Sigmoid colon (tissue), 7 donors: Measurements from ENCODE around the gene CCNA2. TPM values are rescaled to one million over a fixed set of nuclear protein-coding genes. Genes with fewer than 3 reads are reported as not detected.

ENCODE experiments used
- DNase-seq: peaks from one replicate; pipeline ENCODE4 v3.0.0-alpha.2; 2019
- H3K27ac ChIP-seq, 4 donors: fragments of 200-600 bp; sonication (generic); one replicate each; pipeline ENCODE4 v1.5.1; 2016 to 2019; ENCODE audit warnings: mild to moderate bottlenecking in 1 of 4
- H3K27me3 ChIP-seq, 3 donors: fragments of 200-600 bp; sonication (generic); one replicate each; pipeline ENCODE4 v1.5.1; 2019; ENCODE audit warnings: mild to moderate bottlenecking in 1 of 3
- H3K36me3 ChIP-seq, 4 donors: fragments of 200-600 bp; sonication (generic); one replicate each; pipeline ENCODE4 v1.5.1; 2016 to 2019
- H3K4me1 ChIP-seq, 4 donors: fragments of 200-600 bp; sonication (generic); one replicate each; pipeline ENCODE4 v1.5.1; 2017 to 2019
- H3K4me3 ChIP-seq, 4 donors: fragments of 200-600 bp; sonication (generic); one replicate each; pipeline ENCODE4 v1.5.1; 2017 to 2019; ENCODE audit warnings: mild to moderate bottlenecking in 2 of 4, moderate library complexity in 1 of 4
- H3K9me3 ChIP-seq, 4 donors: fragments of 200-600 bp in 3 of 4; sonication (generic) in 3 of 4; one replicate each; pipeline versions ENCODE4 v1.5.1 to v1.6.1; 2013 to 2019
- EP300 ChIP-seq, 4 donors: sonication (generic); formaldehyde crosslinking; IDR thresholded peaks; one replicate each; pipeline ENCODE4 v1.6.1; 2017; ENCODE audit warnings: antibody characterized with exemption in 4 of 4
- POLR2A ChIP-seq, 2 donors: fragments of 450-650 bp; IDR thresholded peaks; one replicate each; pipeline ENCODE4 v1.6.1; 2016; ENCODE audit warnings: antibody characterized with exemption in 2 of 2, mild to moderate bottlenecking in 2 of 2, moderate library complexity in 2 of 2
- POLR2AphosphoS5 ChIP-seq, 4 donors: sonication (generic); formaldehyde crosslinking; IDR thresholded peaks; one replicate each; pipeline ENCODE4 v1.6.1; 2017; ENCODE audit warnings: antibody characterized with exemption in 4 of 4
- WGBS, 2 donors: extraction: QIAGEN DNeasy Blood & Tissue Kit; methylation state at CpG; one replicate each; pipeline ENCODE4 v1.1.7; 2013; 5-methylcytosine and 5-hydroxymethylcytosine counted together
- intact Hi-C: fragments of 100-400 bp; cut with DNase I; formaldehyde crosslinking; loops from one replicate; pipeline ENCODE4 v1.15.1; 2023
- polyA plus RNA-seq, 3 donors: library from polyadenylated mRNA; stranded (reverse); fragments of 200-250 nt; gene quantifications; one replicate each; pipeline ENCODE4 v1.2.3, GENCODE V29; 2013
- total RNA-seq, 4 donors: library from RNA; depleted of rRNA; stranded (reverse); fragments of >200 nt; gene quantifications; one replicate each; pipeline ENCODE4 v1.1.0, GENCODE V29; 2016
- TF ChIP-seq, protein P1 (sequence below), 4 experiments: fragments of 450-650 bp in 3 of 4; fragments of 200-600 bp in 1 of 4; IDR thresholded peaks; one replicate each; pipeline ENCODE4 v1.5.1; 2016 to 2019; ENCODE audit warnings: antibody characterized with exemption in 4 of 4, mild to moderate bottlenecking in 3 of 4, moderate library complexity in 2 of 4
- donor health status: healthy with polysubstance abuse.
- donor health status: Bipolar disorder and iron deficiency.
- donor health status: healthy.

Gene CCNA2
- total and polyA plus RNA-seq, 7 donors = 2.1 to 22.8 (median 2.3) TPM

DNA sequence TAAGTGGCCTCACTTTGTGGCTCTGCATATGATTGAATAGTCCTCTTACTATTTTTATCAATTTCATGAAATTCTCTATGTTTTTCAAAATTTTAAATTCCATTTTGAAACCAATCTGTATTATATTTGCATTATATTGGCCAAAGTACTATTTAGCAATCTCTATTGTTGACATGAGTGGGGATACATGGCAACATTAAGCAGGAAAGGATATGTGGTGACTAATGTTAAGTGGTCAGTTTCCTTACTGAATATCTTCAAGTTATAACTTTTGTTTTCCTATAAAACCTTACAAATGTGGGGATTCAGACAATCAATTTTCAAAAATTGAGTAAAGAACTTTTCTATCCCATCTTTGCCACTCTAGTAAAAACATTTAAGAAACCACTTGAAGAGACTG is 36.4 kb upstream of the CCNA2 start:
- Histone ChIP-seq H3K4me1 (no peaks in the 10 kb centered on the region), H3K27ac (no peak overlapping the region), H3K27me3 (no peaks in the 10 kb centered on the region), H3K36me3 (peaks cover 0 to 60% (median 4%) of the 10 kb centered on the region in 4 donors), H3K4me3 (no peak overlapping the region), H3K9me3 (no peaks in the 10 kb centered on the region)
- intact Hi-C loops = no loop called here
- no peak for TF ChIP-seq POLR2AphosphoS5 (IDR thresholded peaks at IDR 0.05)
- no peak for TF ChIP-seq POLR2A (IDR thresholded peaks at IDR 0.05)
- TF ChIP-seq, protein P1, sequence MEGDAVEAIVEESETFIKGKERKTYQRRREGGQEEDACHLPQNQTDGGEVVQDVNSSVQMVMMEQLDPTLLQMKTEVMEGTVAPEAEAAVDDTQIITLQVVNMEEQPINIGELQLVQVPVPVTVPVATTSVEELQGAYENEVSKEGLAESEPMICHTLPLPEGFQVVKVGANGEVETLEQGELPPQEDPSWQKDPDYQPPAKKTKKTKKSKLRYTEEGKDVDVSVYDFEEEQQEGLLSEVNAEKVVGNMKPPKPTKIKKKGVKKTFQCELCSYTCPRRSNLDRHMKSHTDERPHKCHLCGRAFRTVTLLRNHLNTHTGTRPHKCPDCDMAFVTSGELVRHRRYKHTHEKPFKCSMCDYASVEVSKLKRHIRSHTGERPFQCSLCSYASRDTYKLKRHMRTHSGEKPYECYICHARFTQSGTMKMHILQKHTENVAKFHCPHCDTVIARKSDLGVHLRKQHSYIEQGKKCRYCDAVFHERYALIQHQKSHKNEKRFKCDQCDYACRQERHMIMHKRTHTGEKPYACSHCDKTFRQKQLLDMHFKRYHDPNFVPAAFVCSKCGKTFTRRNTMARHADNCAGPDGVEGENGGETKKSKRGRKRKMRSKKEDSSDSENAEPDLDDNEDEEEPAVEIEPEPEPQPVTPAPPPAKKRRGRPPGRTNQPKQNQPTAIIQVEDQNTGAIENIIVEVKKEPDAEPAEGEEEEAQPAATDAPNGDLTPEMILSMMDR (IDR thresholded peaks at IDR 0.05) = no peak
- no peak for TF ChIP-seq EP300 (IDR thresholded peaks at IDR 0.05)
- no peak for DNase-seq

GRCh38 chr4:121851354-121851753 is 27.7 kb upstream of the CCNA2 start:
- Histone ChIP-seq H3K27me3 (no peaks in the 10 kb centered on the region), H3K27ac (no peak overlapping the region), H3K36me3 (peaks cover 0 to 58% (median 6%) of the 10 kb centered on the region in 4 donors), H3K9me3 (no peaks in the 10 kb centered on the region), H3K4me1 (no peaks in the 10 kb centered on the region), H3K4me3 (no peak overlapping the region)
- intact Hi-C loops = no loop called here
- no peak for TF ChIP-seq EP300 (IDR thresholded peaks at IDR 0.05)
- TF ChIP-seq, protein P1 (IDR thresholded peaks at IDR 0.05) = no peak
- TF ChIP-seq POLR2A (IDR thresholded peaks at IDR 0.05) = no peak
- TF ChIP-seq POLR2AphosphoS5 (IDR thresholded peaks at IDR 0.05) = no peak
- WGBS, 2 donors = 94 to 97% methylated on average over 1 of the region's 1 CpG
- DNase-seq = no peak

DNA sequence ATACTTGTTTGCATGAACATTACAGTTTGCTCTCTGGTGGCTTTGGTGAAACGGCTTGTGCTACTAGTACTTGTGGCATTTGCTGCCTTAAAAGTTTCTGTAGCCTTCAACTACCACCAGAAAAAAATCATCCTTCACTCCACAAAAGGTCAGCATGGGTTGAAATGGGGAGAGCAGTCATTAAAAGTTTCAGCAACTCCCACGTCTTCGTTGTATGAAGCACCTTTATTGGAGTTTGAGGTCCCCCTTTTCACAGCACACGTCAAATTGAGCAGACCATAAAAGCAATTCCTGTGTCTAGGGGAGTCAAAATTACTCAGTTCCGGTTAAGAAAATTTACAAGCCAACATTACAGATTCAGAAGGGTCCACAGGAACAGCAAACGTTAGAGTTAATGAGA is 23.0 kb upstream of the CCNA2 start:
- Histone ChIP-seq H3K36me3 (peaks cover 0 to 76% (median 15%) of the 10 kb centered on the region in 4 donors), H3K9me3 (no peaks in the 10 kb centered on the region), H3K4me3 (no peak overlapping the region), H3K27me3 (no peaks in the 10 kb centered on the region), H3K4me1 (no peaks in the 10 kb centered on the region), H3K27ac (no peak overlapping the region)
- intact Hi-C loops = no loop called here
- WGBS, 2 donors = 88 to 90% methylated on average over 6 of the region's 6 CpGs
- TF ChIP-seq EP300 (IDR thresholded peaks at IDR 0.05) = no peak
- TF ChIP-seq, protein P1 (IDR thresholded peaks at IDR 0.05) = no peak
- no peak for TF ChIP-seq POLR2A (IDR thresholded peaks at IDR 0.05)
- TF ChIP-seq POLR2AphosphoS5 (IDR thresholded peaks at IDR 0.05) = no peak
- no peak for DNase-seq

- no peak overlapping the region for H3K4me3 ChIP-seq
- H3K4me1 ChIP-seq = no peaks in the 10 kb centered on the region
- H3K9me3 ChIP-seq = no peaks in the 10 kb centered on the region
- H3K36me3 ChIP-seq = peaks cover 0 to 91% (median 16%) of the 10 kb centered on the region in 4 donors
- TF ChIP-seq POLR2A (IDR thresholded peaks at IDR 0.05) = no peak
- TF ChIP-seq EP300 (IDR thresholded peaks at IDR 0.05) = no peak
- no peaks in the 10 kb centered on the region for H3K27me3 ChIP-seq
- no peak overlapping the region for H3K27ac ChIP-seq
- DNase-seq = no peak
- intact Hi-C loops = no loop called here
- 94 to 95% methylated on average over 4 of the region's 4 CpGs for WGBS, 2 donors
Observed at GRCh38 chr4:121842862-121843261, 19.2 kb upstream of the CCNA2 start.

DNA sequence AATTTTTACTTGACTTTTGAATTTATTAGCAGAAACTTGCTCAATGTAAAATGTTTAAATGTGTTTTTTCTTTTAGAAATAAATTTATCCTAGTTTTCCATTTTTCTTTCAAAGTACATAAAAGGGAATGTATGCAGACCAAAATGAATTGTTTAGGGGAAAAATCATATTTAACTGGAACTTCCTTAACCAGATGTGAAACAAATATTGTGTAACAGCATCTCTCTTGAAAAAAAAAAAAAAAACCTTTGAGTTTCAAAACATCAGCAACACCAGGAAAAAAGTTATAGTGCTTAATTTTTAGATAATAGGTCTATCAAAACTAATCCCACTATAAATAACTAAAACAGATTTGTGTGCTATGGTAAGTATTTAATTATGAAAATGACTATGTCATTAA is 14.5 kb upstream of the CCNA2 start:
- no peak for DNase-seq
- no peaks in the 10 kb centered on the region for H3K9me3 ChIP-seq
- no peaks in the 10 kb centered on the region for H3K27me3 ChIP-seq
- no peak overlapping the region for H3K4me3 ChIP-seq
- peaks cover 0 to 85% (median 19%) of the 10 kb centered on the region in 4 donors for H3K36me3 ChIP-seq
- no peak for TF ChIP-seq EP300 (IDR thresholded peaks at IDR 0.05)
- no peak for TF ChIP-seq POLR2A (IDR thresholded peaks at IDR 0.05)
- H3K27ac ChIP-seq = no peak overlapping the region
- intact Hi-C loops = no loop called here
- no peaks in the 10 kb centered on the region for H3K4me1 ChIP-seq

DNA sequence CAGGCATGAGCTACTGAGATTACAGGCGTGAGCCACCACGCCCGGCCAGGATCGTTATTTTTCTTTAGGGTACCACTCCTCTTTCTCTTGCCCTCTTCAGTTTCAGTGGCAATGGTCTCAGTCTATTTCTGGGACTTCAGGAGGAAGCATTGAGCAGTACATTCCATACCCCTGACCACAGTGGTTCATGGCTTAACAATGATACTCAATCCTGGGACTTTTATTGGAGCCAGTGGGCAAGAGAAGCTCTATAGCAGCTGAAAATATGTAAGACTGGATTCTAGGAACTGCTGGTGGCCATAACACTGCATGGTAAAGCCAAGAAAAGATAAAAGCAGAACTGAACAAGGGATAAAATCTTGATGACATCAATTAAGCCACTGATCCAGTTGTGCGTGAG is 5.8 kb upstream of the CCNA2 start:
- intact Hi-C loops = no loop called here
- Histone ChIP-seq H3K4me1 (peaks cover 0 to 7% (median 0%) of the 10 kb centered on the region in 4 donors), H3K36me3 (peaks cover 0 to 76% (median 7%) of the 10 kb centered on the region in 4 donors), H3K27me3 (no peaks in the 10 kb centered on the region), H3K9me3 (no peaks in the 10 kb centered on the region), H3K4me3 (no peak overlapping the region), H3K27ac (no peak overlapping the region)
- DNase-seq = no peak
- WGBS, 2 donors = 88 to 97% methylated on average over 5 of the region's 5 CpGs
- TF ChIP-seq, protein P1 (IDR thresholded peaks at IDR 0.05) = no peak
